Measurements from ENCODE around the gene DLGAP1. TPM values are rescaled to one million over a fixed set of nuclear protein-coding genes. Genes with fewer than 3 reads are reported as not detected.

DLGAP1 gene
- total and polyA plus RNA-seq, 2 of the 8 experiments (the other 6 are each of a cell fraction or from before 2014, with no cell fraction given), result 11.8 to 16.9 TPM

- H3K79me1 ChIP-seq (ENCODE audit: low read depth, low read length), result no peaks in the 10 kb centered on the region
- no peak overlapping the region for H2BK12ac ChIP-seq (ENCODE audit: low read depth, low read length)
- no peak overlapping the region for H2BK15ac ChIP-seq (ENCODE audit: low read length)
- H2AFZ ChIP-seq (ENCODE audit: low read length), result no peak overlapping the region
- no peak overlapping the region for H3K18ac ChIP-seq (ENCODE audit: extremely low read depth, low read length)
- no peak overlapping the region for H3K4me2 ChIP-seq (ENCODE audit: insufficient read depth in 1 of 2, low read depth in 2 of 2, low read length in 2 of 2)
- H3K56ac ChIP-seq (replicated peaks; ENCODE audit: insufficient read length, low read depth, low read length), result no peak overlapping the region
- no peak overlapping the region for H3K4me3 ChIP-seq (ENCODE audit: extremely low read depth in 1 of 4, insufficient read depth in 2 of 4, low read depth in 3 of 4, low read length in 4 of 4)
- no peak overlapping the region for H2BK5ac ChIP-seq (ENCODE audit: low read depth, low read length)
- no peak overlapping the region for H4K91ac ChIP-seq (replicated peaks; ENCODE audit: insufficient read length, low read length)
- no peaks in the 10 kb centered on the region for H4K20me1 ChIP-seq (replicated peaks in 1 of 2; ENCODE audit: control insufficient read depth in 1 of 2, insufficient read depth in 2 of 2, low read length in 2 of 2)
- no peak overlapping the region for H2BK20ac ChIP-seq (ENCODE audit: low read length)
- no peak overlapping the region for H4K8ac ChIP-seq (ENCODE audit: extremely low read depth, insufficient read depth, low read length)
- H3K4me1 ChIP-seq (replicated peaks in 1 of 4; ENCODE audit: control insufficient read depth in 3 of 4, insufficient read depth in 4 of 4, low read length in 3 of 4), result no peaks in the 10 kb centered on the region; a peak in 3 of 7 replicates
- H3K36me3 ChIP-seq (ENCODE audit: control insufficient read depth in 2 of 4, insufficient read depth in 4 of 4, low read length in 3 of 4), result no peaks in the 10 kb centered on the region
- no peaks in the 10 kb centered on the region for H3K79me2 ChIP-seq (ENCODE audit: control insufficient read depth in 1 of 2, insufficient read depth in 2 of 2, low read length in 2 of 2)
- CTCF ChIA-PET (ENCODE audit: partially characterized antibody), result interaction anchor here (1.5 to 1.7 kb wide), 2 partner anchors 44 to 69 kb away, joined by 3 read pairs; no protein-coding TSS in a partner anchor
- no peaks in the 10 kb centered on the region for H3K9me3 ChIP-seq (ENCODE audit: insufficient read depth in 2 of 2, low read depth in 1 of 2, low read length in 1 of 2)
- H3K14ac ChIP-seq (ENCODE audit: insufficient read length), result no peak overlapping the region
- DNase-seq (ENCODE audit: low read depth in 1 of 2, low spot score in 2 of 2), result no peak
- no peaks in the 10 kb centered on the region for H3K27me3 ChIP-seq (replicated peaks in 1 of 4; ENCODE audit: control insufficient read depth in 3 of 4, extremely low read depth in 1 of 4, insufficient read depth in 3 of 4, low read length in 3 of 4)
- H4K5ac ChIP-seq (ENCODE audit: insufficient read length, low read depth, low read length), result no peak overlapping the region
- no peak overlapping the region for H3K4ac ChIP-seq (replicated peaks; ENCODE audit: insufficient read length, low read depth, low read length)
- no peak overlapping the region for H3K27ac ChIP-seq (ENCODE audit: low read depth, low read length)
- H3K23ac ChIP-seq (ENCODE audit: insufficient read length), result no peak overlapping the region
- no peak for FAIRE-seq
- POLR2A ChIA-PET (ENCODE audit: partially characterized antibody), result interaction anchor here (0.6 to 1.2 kb wide), 3 partner anchors 11 to 88 kb away, joined by 3 read pairs; no protein-coding TSS in a partner anchor
- WGBS, 2 experiments (ENCODE audit: extremely low coverage in 1 of 2, insufficient coverage in 1 of 2, insufficient read length in 1 of 2, insufficient replicate concordance in 2 of 2, low coverage in 1 of 2, low lambda C conversion rate in 2 of 2, missing lambda C conversion rate in 1 of 2), result 88% methylated on average over 6 of the region's 6 CpGs; no CpG with 5 or more reads in 1 of the 2 experiments
- H3K23me2 ChIP-seq (ENCODE audit: low read depth, low read length), result no peaks in the 10 kb centered on the region
- no peak overlapping the region for H2BK120ac ChIP-seq (replicated peaks; ENCODE audit: low read depth, low read length)
- no peak overlapping the region for H2AK5ac ChIP-seq (ENCODE audit: low read depth, low read length)
- H3K9ac ChIP-seq (replicated peaks in 1 of 4; ENCODE audit: extremely low read depth in 1 of 4, low read depth in 3 of 4, low read length in 3 of 4), result no peak overlapping the region
- no peak for TF ChIP-seq JUND (IDR thresholded peaks at IDR 0.05; ENCODE audit: low read length)
- TF ChIP-seq CHD2 (IDR thresholded peaks at IDR 0.05; ENCODE audit: low read length), result no peak
- no peak for TF ChIP-seq CBX8 (IDR thresholded peaks at IDR 0.05; ENCODE audit: borderline replicate concordance, low read depth, low read length)
- TF ChIP-seq RAD21 (IDR thresholded peaks at IDR 0.05 in 1 of 2, conservative IDR thresholded peaks at IDR 0.05 in 1 of 2; ENCODE audit: low read depth in 2 of 2, low read length in 2 of 2), result no peak
- no peak for TF ChIP-seq BRCA1 (IDR thresholded peaks at IDR 0.05; ENCODE audit: low read depth, low read length)
- no peak for TF ChIP-seq ATF2 (IDR thresholded peaks at IDR 0.05; ENCODE audit: low read length)
- TF ChIP-seq EP300 (IDR thresholded peaks at IDR 0.05; ENCODE audit: borderline replicate concordance in 1 of 2, low read depth in 2 of 2, low read length in 2 of 2), result no peak
- no peak for TF ChIP-seq YY1 (IDR thresholded peaks at IDR 0.05; ENCODE audit: low read depth, low read length)
- no peak for TF ChIP-seq NRF1 (IDR thresholded peaks at IDR 0.05; ENCODE audit: low read depth, low read length)
- TF ChIP-seq SIN3A (conservative IDR thresholded peaks at IDR 0.05 in 1 of 2, IDR thresholded peaks at IDR 0.05 in 1 of 2; ENCODE audit: low read depth in 1 of 2, low read length in 2 of 2), result no peak
Observed at GRCh38 chr18:3540805-3541548, 914.1 kb downstream of the DLGAP1 start.
